Epithelial cell of esophagus (primary cell): ENCODE results near the gene ZSWIM1.

Source experiments
- DNase-seq: peaks from one replicate; pipeline ENCODE4 v3.0.0; 2010; ENCODE audit warnings: low read depth
- H3K4me3 ChIP-seq: 2 replicates; pipeline ENCODE4 v1.5.1; 2011; ENCODE audit warnings: mild to moderate bottlenecking, low read length, control low read depth
- TF ChIP-seq, protein P1 (sequence below): IDR thresholded peaks from 2 replicates; pipeline ENCODE4 v1.5.1; 2011; ENCODE audit warnings: low read depth, mild to moderate bottlenecking, low read length, control low read depth, inconsistent platforms; ENCODE audit not compliant: insufficient read depth; ENCODE audit errors: missing control alignments

The ZSWIM1 gene

DNA sequence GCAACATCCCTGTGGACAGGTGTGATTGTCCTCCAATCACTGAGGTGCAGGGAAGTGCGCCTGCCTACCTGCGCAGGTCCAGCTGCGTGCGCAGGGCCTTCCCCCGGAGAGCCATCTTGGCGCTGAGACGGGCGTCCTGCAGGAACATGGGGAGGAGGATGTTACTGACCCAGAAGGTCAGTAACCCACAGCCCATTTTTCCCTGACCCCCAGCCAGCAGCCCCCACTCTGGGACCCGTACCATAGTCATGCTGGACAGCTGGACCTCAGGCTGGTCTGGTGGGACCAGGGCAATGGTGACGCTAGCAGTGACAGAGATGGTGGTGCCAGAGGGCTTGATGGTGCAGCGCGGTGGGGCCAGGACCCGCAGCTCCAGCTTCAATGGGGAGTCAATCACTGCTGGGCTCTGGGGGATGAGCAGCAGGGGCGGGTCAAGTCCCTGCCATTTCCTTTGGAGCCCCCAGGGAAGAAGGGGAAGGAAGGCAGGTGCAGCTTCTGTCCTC, 21.2 kb downstream of the ZSWIM1 start:
- DNase-seq = no peak
- no peak overlapping the region for H3K4me3 ChIP-seq
- TF ChIP-seq, protein P1, sequence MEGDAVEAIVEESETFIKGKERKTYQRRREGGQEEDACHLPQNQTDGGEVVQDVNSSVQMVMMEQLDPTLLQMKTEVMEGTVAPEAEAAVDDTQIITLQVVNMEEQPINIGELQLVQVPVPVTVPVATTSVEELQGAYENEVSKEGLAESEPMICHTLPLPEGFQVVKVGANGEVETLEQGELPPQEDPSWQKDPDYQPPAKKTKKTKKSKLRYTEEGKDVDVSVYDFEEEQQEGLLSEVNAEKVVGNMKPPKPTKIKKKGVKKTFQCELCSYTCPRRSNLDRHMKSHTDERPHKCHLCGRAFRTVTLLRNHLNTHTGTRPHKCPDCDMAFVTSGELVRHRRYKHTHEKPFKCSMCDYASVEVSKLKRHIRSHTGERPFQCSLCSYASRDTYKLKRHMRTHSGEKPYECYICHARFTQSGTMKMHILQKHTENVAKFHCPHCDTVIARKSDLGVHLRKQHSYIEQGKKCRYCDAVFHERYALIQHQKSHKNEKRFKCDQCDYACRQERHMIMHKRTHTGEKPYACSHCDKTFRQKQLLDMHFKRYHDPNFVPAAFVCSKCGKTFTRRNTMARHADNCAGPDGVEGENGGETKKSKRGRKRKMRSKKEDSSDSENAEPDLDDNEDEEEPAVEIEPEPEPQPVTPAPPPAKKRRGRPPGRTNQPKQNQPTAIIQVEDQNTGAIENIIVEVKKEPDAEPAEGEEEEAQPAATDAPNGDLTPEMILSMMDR = no peak

DNA sequence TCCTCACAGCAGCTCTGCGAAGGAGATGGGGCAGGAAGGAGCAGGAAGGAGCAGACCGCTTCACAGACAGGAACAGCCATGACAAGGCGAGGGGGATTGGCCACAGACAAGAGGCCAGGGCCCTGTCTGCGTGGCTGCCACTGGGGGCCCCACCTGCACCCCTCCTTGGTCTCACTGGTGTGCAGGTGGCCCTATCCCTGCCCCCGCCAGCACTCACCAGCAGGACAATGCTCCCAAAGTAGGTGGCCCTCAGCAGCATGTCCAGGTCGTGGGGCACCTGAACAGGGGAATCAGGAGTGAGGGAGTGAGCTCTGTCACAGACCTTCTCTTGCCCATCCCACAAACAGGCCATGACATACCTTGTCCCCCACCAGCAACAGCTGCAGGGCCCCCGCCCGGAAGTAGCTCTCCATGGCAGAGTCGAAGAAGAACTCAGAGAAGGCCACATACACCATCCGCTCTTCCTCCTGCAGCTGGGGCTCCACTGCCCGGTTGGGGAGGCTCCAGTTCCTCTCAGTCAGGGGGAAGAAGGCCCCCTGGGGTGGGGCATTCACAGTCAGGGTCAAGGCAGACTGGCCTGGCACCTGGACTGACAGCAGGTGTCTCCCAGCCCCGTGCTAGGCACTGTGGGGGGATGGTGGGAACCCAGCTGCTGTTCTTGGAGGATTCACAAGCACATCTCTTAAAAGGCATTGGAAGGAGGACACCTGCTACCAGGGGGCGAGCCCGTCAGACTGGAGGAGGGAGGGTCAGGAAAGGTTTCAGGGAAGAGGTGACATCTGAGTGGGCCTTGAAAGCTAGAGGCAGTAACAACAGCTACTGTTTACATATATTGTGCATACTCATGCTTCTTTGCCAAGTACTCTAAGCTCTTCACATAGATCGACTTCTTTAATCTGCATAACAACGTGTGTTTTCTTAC, 23.8 kb downstream of the ZSWIM1 start:
- TF ChIP-seq, protein P1 = no peak
- DNase-seq = no peak
- H3K4me3 ChIP-seq = no peak overlapping the region

DNA sequence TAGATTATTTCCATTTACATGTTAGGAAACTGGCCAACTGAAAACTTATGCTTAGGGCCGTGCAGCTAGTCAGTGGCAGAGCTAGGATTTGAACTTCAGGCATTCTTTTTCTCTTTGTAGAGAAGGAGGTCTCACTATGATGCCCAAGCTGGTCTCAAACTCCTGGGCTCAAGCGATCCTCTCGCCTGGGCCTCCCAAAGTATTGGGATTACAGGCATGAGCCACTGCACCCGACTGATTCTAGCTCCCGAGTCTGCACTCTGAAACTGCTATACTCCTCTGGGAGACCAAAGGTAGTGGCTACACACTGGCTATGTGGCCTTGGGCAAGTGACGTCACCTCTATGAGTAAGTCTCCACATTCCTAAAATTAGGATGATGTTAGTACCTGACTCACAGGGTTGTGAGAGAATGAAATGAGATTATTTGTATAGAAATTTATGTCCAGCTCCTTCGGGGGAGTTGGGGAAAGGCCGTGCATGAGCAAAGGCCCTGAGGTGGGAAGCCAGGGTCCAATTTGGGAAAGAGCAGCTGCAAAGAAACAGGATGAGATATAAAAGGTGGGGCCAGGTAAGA, 24.6 kb downstream of the ZSWIM1 start:
- DNase-seq = peak; percentile 94
- no peak overlapping the region for H3K4me3 ChIP-seq
- TF ChIP-seq, protein P1 = no peak

DNA sequence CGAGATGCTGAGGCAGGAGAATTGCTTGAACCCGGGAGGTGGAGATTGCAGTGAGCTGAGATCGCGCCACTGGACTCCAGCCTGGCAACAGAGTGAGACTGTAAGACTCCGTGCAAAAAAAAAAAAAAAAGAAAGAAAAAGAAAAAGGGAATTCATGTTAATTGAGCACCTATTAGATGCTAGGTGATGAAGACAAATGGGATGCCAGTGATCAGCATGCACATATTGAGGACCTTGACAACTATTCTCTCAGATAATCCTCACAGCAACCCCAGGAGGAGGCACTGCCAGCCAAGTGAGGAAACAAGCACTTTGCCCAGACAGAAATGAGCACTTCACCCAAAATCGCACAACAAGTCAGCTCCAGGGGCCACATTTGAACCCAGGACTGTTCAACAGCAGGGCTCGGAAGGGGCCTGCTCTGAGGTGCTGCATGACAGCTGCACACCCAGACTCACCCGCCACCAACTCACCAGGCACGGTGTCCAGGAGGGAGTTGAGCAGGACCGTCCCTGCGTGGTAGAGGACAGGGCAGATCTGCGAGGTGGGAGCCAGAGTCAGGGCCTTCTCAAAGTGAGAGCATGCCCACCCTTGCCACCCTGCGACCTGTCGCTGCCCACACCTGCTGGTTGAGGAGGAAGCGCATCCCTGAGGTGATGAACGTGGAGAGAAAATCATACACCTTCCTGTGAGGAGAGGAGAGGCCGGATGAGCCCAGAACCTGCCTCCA, 26.4 kb downstream of the ZSWIM1 start:
- TF ChIP-seq, protein P1 = no peak
- DNase-seq = no peak

DNA sequence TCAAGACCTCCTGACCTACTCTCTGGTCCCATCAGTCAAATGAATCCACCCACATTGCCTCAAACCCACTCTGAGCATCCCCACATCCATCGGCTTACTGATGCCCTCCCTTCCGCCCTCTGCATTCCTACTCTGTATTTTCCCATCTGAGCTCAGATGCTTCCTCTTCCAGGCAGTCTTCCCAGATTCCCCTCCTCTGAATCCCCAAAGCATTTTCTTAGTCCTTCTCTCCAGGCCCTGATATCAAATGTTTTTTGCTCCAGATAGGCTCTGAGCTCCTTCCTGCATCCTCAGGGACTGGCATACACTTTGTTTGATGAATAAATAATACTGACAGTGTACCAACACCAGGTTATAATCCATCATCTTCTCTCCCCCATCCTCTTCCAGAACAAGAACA, 27.1 kb downstream of the ZSWIM1 start:
- H3K4me3 ChIP-seq = no peak overlapping the region
- no peak for DNase-seq
- TF ChIP-seq, protein P1 = no peak

More for the DNA sequence above, 26.4 kb downstream of the ZSWIM1 start:
- H3K4me3 ChIP-seq = no peak overlapping the region

DNA sequence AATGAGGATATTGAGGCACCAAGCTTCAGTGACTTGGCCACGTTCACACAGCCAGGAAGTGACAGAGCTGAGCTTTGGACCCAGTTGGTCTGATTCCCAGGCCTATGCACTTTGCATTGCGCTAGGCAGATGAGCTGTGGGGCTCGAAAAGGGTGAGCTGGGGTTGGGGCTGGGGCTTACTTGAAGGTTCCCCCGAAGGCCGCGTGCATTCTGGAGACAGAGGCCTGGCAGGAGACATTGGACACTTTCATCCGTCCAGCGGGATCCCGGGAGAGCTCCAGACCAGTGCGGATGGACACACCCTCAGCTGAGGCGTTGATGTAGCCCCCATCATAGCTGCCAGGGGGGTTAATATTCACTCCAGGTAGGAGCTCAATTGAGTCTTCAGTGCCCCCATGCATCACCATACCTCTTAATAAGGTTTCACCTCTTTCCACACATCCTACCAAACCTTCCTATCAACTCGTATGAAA, 28.3 kb downstream of the ZSWIM1 start:
- TF ChIP-seq, protein P1 = no peak
- no peak overlapping the region for H3K4me3 ChIP-seq
- DNase-seq = no peak
